ENCODE data around the gene BTBD8. TPM values are rescaled to one million over a fixed set of nuclear protein-coding genes. Genes with fewer than 3 reads are reported as not detected.
A peak's percentile ranks its signal among the peaks of the same experiment; 100 is the strongest.

Gene BTBD8
- polyA plus RNA-seq = 36.6 and 38.6 TPM in 2 replicates
- 144 and 163 TPM in 2 replicates for polyA minus RNA-seq

DNA sequence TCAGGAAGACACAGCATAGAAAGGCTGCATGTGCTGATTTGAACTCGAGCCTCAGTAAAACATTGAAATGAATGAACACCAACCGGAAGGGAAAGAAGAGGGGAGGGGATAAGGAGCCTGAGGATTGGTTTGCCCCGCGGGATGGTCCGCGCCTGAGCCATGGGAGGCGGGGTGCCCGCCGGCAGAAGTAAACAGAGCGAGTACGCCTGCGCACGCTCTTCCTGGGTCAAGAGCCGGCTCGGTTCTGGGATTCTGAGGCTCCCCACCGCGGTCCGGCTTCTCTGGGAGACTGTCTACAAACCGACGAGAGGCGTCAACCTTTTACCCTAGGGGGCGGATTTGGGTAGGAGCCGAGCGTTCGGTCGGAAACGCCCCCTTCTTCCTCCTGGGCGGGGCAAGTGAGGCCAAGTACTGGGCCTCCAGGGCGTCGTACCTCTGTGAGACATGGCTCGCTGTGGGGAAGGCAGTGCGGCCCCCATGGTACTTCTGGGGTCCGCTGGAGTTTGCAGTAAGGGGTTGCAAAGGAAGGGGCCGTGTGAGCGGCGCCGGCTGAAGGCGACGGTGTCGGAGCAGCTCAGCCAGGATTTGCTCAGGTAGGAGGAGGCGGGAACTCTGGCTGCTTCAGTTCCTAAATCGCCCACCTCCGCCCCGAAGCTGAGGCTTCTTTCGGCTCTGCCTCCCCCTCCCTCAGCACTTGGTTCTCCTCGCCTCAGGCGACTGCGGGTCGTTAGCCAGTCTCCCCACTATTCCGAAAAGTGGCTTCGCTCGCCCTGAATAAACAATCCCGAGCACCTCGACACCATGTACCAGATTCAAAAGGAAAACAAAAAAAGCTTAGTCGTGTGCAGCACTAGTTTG, at the start of gene BTBD8:
Gene BTBD8, plus strand, starts transcription at position 218 of the 858 bp plus-strand sequence. Its CDS starts 227 bp downstream, at position 445.
- Histone ChIP-seq H4K20me1 (ENCODE audit: insufficient read depth) (no peaks in the 10 kb centered on the region), H3K9me2 (ENCODE audit: insufficient read depth, low read length) (no peaks in the 10 kb centered on the region), H3K27me3 (ENCODE audit: insufficient read depth, low read depth, low read length) (no peaks in the 10 kb centered on the region), H3K9ac (ENCODE audit: low read length) (peak within 1 kb of the TSS; percentile 69), H3K79me2 (replicated peaks; ENCODE audit: insufficient read depth, low read length) (no peaks in the 10 kb centered on the region), H3K27ac (ENCODE audit: low read length) (no peak within 1 kb of the TSS), H3K9me3 (ENCODE audit: low read length) (no peaks in the 10 kb centered on the region), H3F3A (ENCODE audit: insufficient read depth, low read length, poor library complexity, severe bottlenecking) (no peaks in the 10 kb centered on the region), H2AFZ (ENCODE audit: low read depth, low read length) (peak within 1 kb of the TSS; percentile 65), H3K36me3 (ENCODE audit: insufficient read depth, low read length) (no peaks in the 10 kb centered on the region), H3K4me2 (ENCODE audit: low read length) (peak within 1 kb of the TSS; percentile 38), H3K4me3 (ENCODE audit: low read length) (peak within 1 kb of the TSS; percentile 91)
- TF ChIP-seq EP300 (conservative IDR thresholded peaks at IDR 0.05; ENCODE audit: poor library complexity, severe bottlenecking) (no peak), POLR2AphosphoS5 (IDR thresholded peaks at IDR 0.05) (no peak), RAD21 (conservative IDR thresholded peaks at IDR 0.05) (peak; percentile 31), EZH2 (IDR thresholded peaks at IDR 0.05; ENCODE audit: borderline replicate concordance, insufficient read depth, low read length, poor library complexity, severe bottlenecking) (no peak), SMC3 (conservative IDR thresholded peaks at IDR 0.05; ENCODE audit: poor library complexity) (no peak), TAF1 (IDR thresholded peaks at IDR 0.05; ENCODE audit: low read depth) (no peak), MXI1 (conservative IDR thresholded peaks at IDR 0.05; ENCODE audit: poor library complexity, severe bottlenecking) (peak; percentile 25)
- TF ChIP-seq, protein P1, sequence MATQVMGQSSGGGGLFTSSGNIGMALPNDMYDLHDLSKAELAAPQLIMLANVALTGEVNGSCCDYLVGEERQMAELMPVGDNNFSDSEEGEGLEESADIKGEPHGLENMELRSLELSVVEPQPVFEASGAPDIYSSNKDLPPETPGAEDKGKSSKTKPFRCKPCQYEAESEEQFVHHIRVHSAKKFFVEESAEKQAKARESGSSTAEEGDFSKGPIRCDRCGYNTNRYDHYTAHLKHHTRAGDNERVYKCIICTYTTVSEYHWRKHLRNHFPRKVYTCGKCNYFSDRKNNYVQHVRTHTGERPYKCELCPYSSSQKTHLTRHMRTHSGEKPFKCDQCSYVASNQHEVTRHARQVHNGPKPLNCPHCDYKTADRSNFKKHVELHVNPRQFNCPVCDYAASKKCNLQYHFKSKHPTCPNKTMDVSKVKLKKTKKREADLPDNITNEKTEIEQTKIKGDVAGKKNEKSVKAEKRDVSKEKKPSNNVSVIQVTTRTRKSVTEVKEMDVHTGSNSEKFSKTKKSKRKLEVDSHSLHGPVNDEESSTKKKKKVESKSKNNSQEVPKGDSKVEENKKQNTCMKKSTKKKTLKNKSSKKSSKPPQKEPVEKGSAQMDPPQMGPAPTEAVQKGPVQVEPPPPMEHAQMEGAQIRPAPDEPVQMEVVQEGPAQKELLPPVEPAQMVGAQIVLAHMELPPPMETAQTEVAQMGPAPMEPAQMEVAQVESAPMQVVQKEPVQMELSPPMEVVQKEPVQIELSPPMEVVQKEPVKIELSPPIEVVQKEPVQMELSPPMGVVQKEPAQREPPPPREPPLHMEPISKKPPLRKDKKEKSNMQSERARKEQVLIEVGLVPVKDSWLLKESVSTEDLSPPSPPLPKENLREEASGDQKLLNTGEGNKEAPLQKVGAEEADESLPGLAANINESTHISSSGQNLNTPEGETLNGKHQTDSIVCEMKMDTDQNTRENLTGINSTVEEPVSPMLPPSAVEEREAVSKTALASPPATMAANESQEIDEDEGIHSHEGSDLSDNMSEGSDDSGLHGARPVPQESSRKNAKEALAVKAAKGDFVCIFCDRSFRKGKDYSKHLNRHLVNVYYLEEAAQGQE (IDR thresholded peaks at IDR 0.05; ENCODE audit: borderline replicate concordance) = no peak
- TF ChIP-seq, protein P2, sequence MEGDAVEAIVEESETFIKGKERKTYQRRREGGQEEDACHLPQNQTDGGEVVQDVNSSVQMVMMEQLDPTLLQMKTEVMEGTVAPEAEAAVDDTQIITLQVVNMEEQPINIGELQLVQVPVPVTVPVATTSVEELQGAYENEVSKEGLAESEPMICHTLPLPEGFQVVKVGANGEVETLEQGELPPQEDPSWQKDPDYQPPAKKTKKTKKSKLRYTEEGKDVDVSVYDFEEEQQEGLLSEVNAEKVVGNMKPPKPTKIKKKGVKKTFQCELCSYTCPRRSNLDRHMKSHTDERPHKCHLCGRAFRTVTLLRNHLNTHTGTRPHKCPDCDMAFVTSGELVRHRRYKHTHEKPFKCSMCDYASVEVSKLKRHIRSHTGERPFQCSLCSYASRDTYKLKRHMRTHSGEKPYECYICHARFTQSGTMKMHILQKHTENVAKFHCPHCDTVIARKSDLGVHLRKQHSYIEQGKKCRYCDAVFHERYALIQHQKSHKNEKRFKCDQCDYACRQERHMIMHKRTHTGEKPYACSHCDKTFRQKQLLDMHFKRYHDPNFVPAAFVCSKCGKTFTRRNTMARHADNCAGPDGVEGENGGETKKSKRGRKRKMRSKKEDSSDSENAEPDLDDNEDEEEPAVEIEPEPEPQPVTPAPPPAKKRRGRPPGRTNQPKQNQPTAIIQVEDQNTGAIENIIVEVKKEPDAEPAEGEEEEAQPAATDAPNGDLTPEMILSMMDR (IDR thresholded peaks at IDR 0.05; ENCODE audit: poor library complexity, severe bottlenecking) = no peak

DNA sequence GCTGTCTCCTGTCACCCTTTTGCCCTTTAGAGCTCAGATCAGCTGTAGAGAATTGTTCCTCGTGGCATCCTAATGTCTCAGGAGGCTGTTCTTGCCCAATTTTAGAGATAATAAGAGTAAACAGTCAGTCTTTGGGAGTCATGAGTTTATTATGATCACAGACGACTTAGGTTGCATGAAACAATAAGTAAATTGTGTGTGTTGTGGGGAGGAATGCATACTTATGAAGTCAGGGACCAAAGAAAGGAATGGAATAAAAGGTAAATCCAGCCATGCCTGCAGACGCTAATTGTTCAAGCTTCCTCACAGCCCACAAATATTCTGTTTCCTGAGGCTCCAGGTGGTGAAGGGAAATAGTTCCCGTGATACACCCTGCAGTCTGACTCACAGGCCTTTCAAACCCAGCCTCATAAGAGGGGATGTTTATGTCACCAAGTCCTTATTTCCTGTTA, 49.5 kb upstream of the BTBD8 start:
- H3K27ac ChIP-seq (ENCODE audit: low read length) = no peak overlapping the region
- H3K9me2 ChIP-seq (ENCODE audit: insufficient read depth, low read length) = no peaks in the 10 kb centered on the region
- no peaks in the 10 kb centered on the region for H3K36me3 ChIP-seq (ENCODE audit: insufficient read depth, low read length)
- H3K4me2 ChIP-seq (ENCODE audit: low read length) = no peak overlapping the region
- TF ChIP-seq, protein P2 (IDR thresholded peaks at IDR 0.05; ENCODE audit: poor library complexity, severe bottlenecking) = no peak
- TF ChIP-seq RAD21 (conservative IDR thresholded peaks at IDR 0.05) = no peak
- TF ChIP-seq EP300 (conservative IDR thresholded peaks at IDR 0.05; ENCODE audit: poor library complexity, severe bottlenecking) = no peak
- no peak for TF ChIP-seq SMC3 (conservative IDR thresholded peaks at IDR 0.05; ENCODE audit: poor library complexity)
- no peak for TF ChIP-seq MXI1 (conservative IDR thresholded peaks at IDR 0.05; ENCODE audit: poor library complexity, severe bottlenecking)
- TF ChIP-seq POLR2AphosphoS5 (IDR thresholded peaks at IDR 0.05) = no peak
- TF ChIP-seq, protein P1 (IDR thresholded peaks at IDR 0.05; ENCODE audit: borderline replicate concordance) = no peak
- no peak for TF ChIP-seq TAF1 (IDR thresholded peaks at IDR 0.05; ENCODE audit: low read depth)
- TF ChIP-seq EZH2 (IDR thresholded peaks at IDR 0.05; ENCODE audit: borderline replicate concordance, insufficient read depth, low read length, poor library complexity, severe bottlenecking) = no peak
- H3F3A ChIP-seq (ENCODE audit: insufficient read depth, low read length, poor library complexity, severe bottlenecking) = no peaks in the 10 kb centered on the region
- H3K27me3 ChIP-seq (ENCODE audit: insufficient read depth, low read depth, low read length) = peaks cover 5% of the 10 kb centered on the region
- peak overlapping the region; percentile 83 for H2AFZ ChIP-seq (ENCODE audit: low read depth, low read length)
- H3K9me3 ChIP-seq (ENCODE audit: low read length) = no peaks in the 10 kb centered on the region
- H3K79me2 ChIP-seq (replicated peaks; ENCODE audit: insufficient read depth, low read length) = no peaks in the 10 kb centered on the region
- H4K20me1 ChIP-seq (ENCODE audit: insufficient read depth) = no peaks in the 10 kb centered on the region
- peak overlapping the region; percentile 90 for H3K4me3 ChIP-seq (ENCODE audit: low read length)
- H3K9ac ChIP-seq (ENCODE audit: low read length) = peak overlapping the region; percentile 67

All from neural cell (in vitro differentiated cells).